Measurements from ENCODE around the gene SURF2. TPM values are rescaled to one million over a fixed set of nuclear protein-coding genes. Genes with fewer than 3 reads are reported as not detected.

Gene SURF2
- total and polyA plus RNA-seq, 2 donors (not counting 3 experiments of a cell fraction or from before 2014, with no cell fraction given), result 10.6 to 14.2 TPM

GRCh38 chr9:133387680-133388079, 31.3 kb downstream of the SURF2 start:
- Histone ChIP-seq H3K9ac (replicated peaks; ENCODE audit: extremely low read depth, insufficient read depth, low read length) (no peak overlapping the region), H3K4me2 (ENCODE audit: insufficient read depth, low read length) (no peak overlapping the region), H2AFZ (ENCODE audit: low read depth, low read length) (no peak overlapping the region), H3K9me1 (replicated peaks; ENCODE audit: control insufficient read depth, extremely low read depth, insufficient read depth, low read length) (no peaks in the 10 kb centered on the region), H4K20me1 (replicated peaks; ENCODE audit: control insufficient read depth, extremely low read depth, insufficient read depth, low read length) (no peaks in the 10 kb centered on the region), H3K36me3 (ENCODE audit: control insufficient read depth in 2 of 2, extremely low read depth in 1 of 2, insufficient read depth in 2 of 2, low read length in 2 of 2) (no peaks in the 10 kb centered on the region), H3K4me1 (ENCODE audit: control insufficient read depth, extremely low read depth, insufficient read depth, low read length) (no peaks in the 10 kb centered on the region), H3K27ac (ENCODE audit: insufficient read depth, low read depth, low read length) (no peak overlapping the region), H3K9me3 (replicated peaks; ENCODE audit: control insufficient read depth, insufficient read depth, low read length) (no peaks in the 10 kb centered on the region), H3K4me3 (replicated peaks in 1 of 3; ENCODE audit: insufficient read depth in 1 of 3, low read depth in 1 of 3, low read length in 3 of 3) (no peak overlapping the region), H3K27me3 (ENCODE audit: control insufficient read depth in 2 of 2, insufficient read depth in 2 of 2, low read length in 2 of 2) (no peaks in the 10 kb centered on the region), H3K79me2 (ENCODE audit: control insufficient read depth, insufficient read depth, low read length) (no peaks in the 10 kb centered on the region)
- intact Hi-C loops (cut with micrococcal nuclease), result no loop called here
- DNase-seq (ENCODE audit: low read depth, low spot score) (no peak), FAIRE-seq (no peak)
- TF ChIP-seq MYC (IDR thresholded peaks at IDR 0.05; ENCODE audit: low read depth, low read length) (no peak), FOS (IDR thresholded peaks at IDR 0.05; ENCODE audit: borderline replicate concordance, insufficient read depth, low read length) (no peak), POLR2A (IDR thresholded peaks at IDR 0.05; ENCODE audit: low read depth, low read length) (no peak), MAX (IDR thresholded peaks at IDR 0.05; ENCODE audit: insufficient read depth, insufficient read length) (no peak), GATA2 (IDR thresholded peaks at IDR 0.05; ENCODE audit: insufficient read depth, insufficient read length, low read depth, low read length) (no peak), POLR2AphosphoS5 (IDR thresholded peaks at IDR 0.05; ENCODE audit: insufficient read depth, low read depth, low read length) (no peak), EZH2 (IDR thresholded peaks at IDR 0.05; ENCODE audit: borderline replicate concordance, low read depth, low read length, severe bottlenecking) (no peak), JUN (IDR thresholded peaks at IDR 0.05; ENCODE audit: borderline replicate concordance, insufficient read depth, insufficient read length, low read depth) (no peak)
- TF ChIP-seq, protein P1, sequence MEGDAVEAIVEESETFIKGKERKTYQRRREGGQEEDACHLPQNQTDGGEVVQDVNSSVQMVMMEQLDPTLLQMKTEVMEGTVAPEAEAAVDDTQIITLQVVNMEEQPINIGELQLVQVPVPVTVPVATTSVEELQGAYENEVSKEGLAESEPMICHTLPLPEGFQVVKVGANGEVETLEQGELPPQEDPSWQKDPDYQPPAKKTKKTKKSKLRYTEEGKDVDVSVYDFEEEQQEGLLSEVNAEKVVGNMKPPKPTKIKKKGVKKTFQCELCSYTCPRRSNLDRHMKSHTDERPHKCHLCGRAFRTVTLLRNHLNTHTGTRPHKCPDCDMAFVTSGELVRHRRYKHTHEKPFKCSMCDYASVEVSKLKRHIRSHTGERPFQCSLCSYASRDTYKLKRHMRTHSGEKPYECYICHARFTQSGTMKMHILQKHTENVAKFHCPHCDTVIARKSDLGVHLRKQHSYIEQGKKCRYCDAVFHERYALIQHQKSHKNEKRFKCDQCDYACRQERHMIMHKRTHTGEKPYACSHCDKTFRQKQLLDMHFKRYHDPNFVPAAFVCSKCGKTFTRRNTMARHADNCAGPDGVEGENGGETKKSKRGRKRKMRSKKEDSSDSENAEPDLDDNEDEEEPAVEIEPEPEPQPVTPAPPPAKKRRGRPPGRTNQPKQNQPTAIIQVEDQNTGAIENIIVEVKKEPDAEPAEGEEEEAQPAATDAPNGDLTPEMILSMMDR (IDR thresholded peaks at IDR 0.05; ENCODE audit: extremely low read depth in 1 of 2, insufficient read depth in 1 of 2, low read depth in 1 of 2, low read length in 2 of 2), result no peak
- ChIA-PET POLR2A (no interaction called here), CTCF (interaction anchor here (1.1 kb wide), 1 partner anchor 8 kb away, joined by 3 read pairs; no protein-coding TSS in a partner anchor)
- BruUV-seq (replicated peaks), result no TSS peak
- dilution Hi-C loops (cut with MboI; ENCODE audit: extremely low pct_ligation_motif_present, low sequenced_read_pairs), result no loop called here
